ENCODE data around the gene TRPC3.

Gene TRPC3

DNA sequence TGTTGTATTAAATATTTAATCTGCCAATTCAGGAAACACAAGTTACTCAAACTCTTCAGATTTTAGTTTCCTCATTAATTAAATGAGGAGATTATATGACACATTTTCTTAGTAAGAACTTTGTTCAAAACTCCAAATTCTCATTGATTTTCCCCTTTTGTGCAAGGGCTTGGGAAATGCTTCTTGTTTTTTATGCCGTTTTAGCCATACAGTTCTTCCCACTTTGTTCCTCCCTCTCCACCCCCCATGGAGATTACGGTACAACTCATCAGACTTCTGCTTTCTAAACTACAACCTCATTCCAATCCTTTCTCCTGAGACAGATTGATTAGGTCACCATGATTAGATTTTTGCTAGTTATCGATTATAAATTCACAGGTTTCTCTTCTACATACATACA lies 70.7 kb downstream of the TRPC3 start:
- H3K36me3 ChIP-seq (ENCODE audit: control insufficient read depth, insufficient read depth, low read length): no peaks in the 10 kb centered on the region
- peaks cover 3% of the 10 kb centered on the region for H3K27me3 ChIP-seq (replicated peaks; ENCODE audit: control insufficient read depth, insufficient read depth, low read length, poor library complexity, severe bottlenecking)
- no peaks in the 10 kb centered on the region for H3K4me1 ChIP-seq (ENCODE audit: control insufficient read depth, insufficient read depth, low read length, poor library complexity, severe bottlenecking)
- DNase-seq: no peak
- H3K4me3 ChIP-seq (ENCODE audit: insufficient read depth, low read depth, low read length, poor library complexity, severe bottlenecking): no peak overlapping the region
- no peaks in the 10 kb centered on the region for H3K9me3 ChIP-seq (ENCODE audit: control insufficient read depth, low read length)
- H3K27ac ChIP-seq (ENCODE audit: insufficient read depth, low read length, poor library complexity, severe bottlenecking): no peak overlapping the region

GRCh38 chr4:121879135-121879534 lies 72.7 kb downstream of the TRPC3 start:
- peaks cover 3% of the 10 kb centered on the region for H3K27me3 ChIP-seq (replicated peaks; ENCODE audit: control insufficient read depth, insufficient read depth, low read length, poor library complexity, severe bottlenecking)
- no peak overlapping the region for H3K4me3 ChIP-seq (ENCODE audit: insufficient read depth, low read depth, low read length, poor library complexity, severe bottlenecking)
- H3K27ac ChIP-seq (ENCODE audit: insufficient read depth, low read length, poor library complexity, severe bottlenecking): no peak overlapping the region
- DNase-seq: no peak
- no peaks in the 10 kb centered on the region for H3K36me3 ChIP-seq (ENCODE audit: control insufficient read depth, insufficient read depth, low read length)
- no peaks in the 10 kb centered on the region for H3K4me1 ChIP-seq (ENCODE audit: control insufficient read depth, insufficient read depth, low read length, poor library complexity, severe bottlenecking)
- no peaks in the 10 kb centered on the region for H3K9me3 ChIP-seq (ENCODE audit: control insufficient read depth, low read length)

GRCh38 chr4:121877041-121877773 lies 74.7 kb downstream of the TRPC3 start:
- peaks cover 3% of the 10 kb centered on the region for H3K27me3 ChIP-seq (replicated peaks; ENCODE audit: control insufficient read depth, insufficient read depth, low read length, poor library complexity, severe bottlenecking)
- no peaks in the 10 kb centered on the region for H3K9me3 ChIP-seq (ENCODE audit: control insufficient read depth, low read length)
- no peak overlapping the region for H3K4me3 ChIP-seq (ENCODE audit: insufficient read depth, low read depth, low read length, poor library complexity, severe bottlenecking)
- no peak for DNase-seq
- H3K27ac ChIP-seq (ENCODE audit: insufficient read depth, low read length, poor library complexity, severe bottlenecking): no peak overlapping the region
- H3K4me1 ChIP-seq (ENCODE audit: control insufficient read depth, insufficient read depth, low read length, poor library complexity, severe bottlenecking): no peaks in the 10 kb centered on the region
- H3K36me3 ChIP-seq (ENCODE audit: control insufficient read depth, insufficient read depth, low read length): no peaks in the 10 kb centered on the region

DNA sequence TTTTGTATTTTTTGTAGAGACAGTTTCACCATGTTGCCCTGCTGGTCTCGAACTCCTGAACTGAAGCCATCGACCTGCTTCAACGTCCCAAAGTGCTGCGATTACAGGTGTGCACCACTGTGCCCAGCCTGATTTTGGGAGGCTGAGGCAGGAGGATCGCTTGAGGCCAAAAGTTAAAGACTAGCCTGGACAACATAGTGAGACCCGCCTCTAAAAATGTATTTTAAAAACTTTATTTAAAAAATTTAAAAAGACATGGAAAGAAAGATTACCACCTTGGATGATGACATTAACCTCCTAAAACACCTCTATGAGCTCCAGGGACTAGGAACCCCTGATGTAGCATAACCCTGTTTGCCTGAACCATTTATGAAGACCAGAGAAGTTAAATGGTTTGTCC lies 75.8 kb downstream of the TRPC3 start:
- Histone ChIP-seq H3K4me1 (ENCODE audit: control insufficient read depth, insufficient read depth, low read length, poor library complexity, severe bottlenecking) (no peaks in the 10 kb centered on the region), H3K27me3 (replicated peaks; ENCODE audit: control insufficient read depth, insufficient read depth, low read length, poor library complexity, severe bottlenecking) (peaks cover 3% of the 10 kb centered on the region), H3K9me3 (ENCODE audit: control insufficient read depth, low read length) (no peaks in the 10 kb centered on the region), H3K4me3 (ENCODE audit: insufficient read depth, low read depth, low read length, poor library complexity, severe bottlenecking) (no peak overlapping the region), H3K27ac (ENCODE audit: insufficient read depth, low read length, poor library complexity, severe bottlenecking) (no peak overlapping the region), H3K36me3 (ENCODE audit: control insufficient read depth, insufficient read depth, low read length) (no peaks in the 10 kb centered on the region)
- DNase-seq: no peak

GRCh38 chr4:121875652-121876051 lies 76.2 kb downstream of the TRPC3 start:
- DNase-seq: no peak
- H3K36me3 ChIP-seq (ENCODE audit: control insufficient read depth, insufficient read depth, low read length): no peaks in the 10 kb centered on the region
- H3K4me1 ChIP-seq (ENCODE audit: control insufficient read depth, insufficient read depth, low read length, poor library complexity, severe bottlenecking): peaks cover under 1% of the 10 kb centered on the region
- no peak overlapping the region for H3K27ac ChIP-seq (ENCODE audit: insufficient read depth, low read length, poor library complexity, severe bottlenecking)
- no peaks in the 10 kb centered on the region for H3K9me3 ChIP-seq (ENCODE audit: control insufficient read depth, low read length)
- H3K27me3 ChIP-seq (replicated peaks; ENCODE audit: control insufficient read depth, insufficient read depth, low read length, poor library complexity, severe bottlenecking): peaks cover 3% of the 10 kb centered on the region
- H3K4me3 ChIP-seq (ENCODE audit: insufficient read depth, low read depth, low read length, poor library complexity, severe bottlenecking): no peak overlapping the region

DNA sequence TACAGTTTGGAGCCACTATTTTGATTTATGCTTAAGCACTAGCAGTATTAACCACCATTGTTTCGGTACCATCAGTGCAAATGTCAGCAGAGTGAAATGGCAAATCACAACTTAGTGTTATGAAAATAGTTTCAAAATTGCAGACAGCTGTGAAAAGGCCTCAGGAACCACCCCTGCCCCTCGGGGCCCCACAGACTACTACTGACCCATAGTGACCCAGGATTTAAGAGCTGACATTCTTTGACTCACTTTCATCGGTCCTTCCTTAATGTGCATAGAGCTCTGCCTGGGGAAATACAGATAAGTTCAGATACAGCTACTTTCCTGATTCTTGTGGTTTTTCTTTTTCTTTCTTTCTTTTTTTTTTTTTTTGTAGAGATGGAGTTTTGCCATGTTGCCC lies 78.3 kb downstream of the TRPC3 start:
- no peak overlapping the region for H3K27ac ChIP-seq (ENCODE audit: insufficient read depth, low read length, poor library complexity, severe bottlenecking)
- no peak overlapping the region for H3K4me3 ChIP-seq (ENCODE audit: insufficient read depth, low read depth, low read length, poor library complexity, severe bottlenecking)
- peaks cover 10% of the 10 kb centered on the region for H3K4me1 ChIP-seq (ENCODE audit: control insufficient read depth, insufficient read depth, low read length, poor library complexity, severe bottlenecking)
- DNase-seq: no peak
- H3K27me3 ChIP-seq (replicated peaks; ENCODE audit: control insufficient read depth, insufficient read depth, low read length, poor library complexity, severe bottlenecking): no peaks in the 10 kb centered on the region
- no peaks in the 10 kb centered on the region for H3K36me3 ChIP-seq (ENCODE audit: control insufficient read depth, insufficient read depth, low read length)
- H3K9me3 ChIP-seq (ENCODE audit: control insufficient read depth, low read length): no peaks in the 10 kb centered on the region

- no peaks in the 10 kb centered on the region for H3K9me3 ChIP-seq (ENCODE audit: control insufficient read depth, low read length)
Observed at GRCh38 chr4:121869841-121870822, 81.7 kb downstream of the TRPC3 start, which contains the start of gene BBS7. BBS7 (minus strand) TSS chr4:121870474; CDS start chr4:121870313, 161 bp downstream.

DNA sequence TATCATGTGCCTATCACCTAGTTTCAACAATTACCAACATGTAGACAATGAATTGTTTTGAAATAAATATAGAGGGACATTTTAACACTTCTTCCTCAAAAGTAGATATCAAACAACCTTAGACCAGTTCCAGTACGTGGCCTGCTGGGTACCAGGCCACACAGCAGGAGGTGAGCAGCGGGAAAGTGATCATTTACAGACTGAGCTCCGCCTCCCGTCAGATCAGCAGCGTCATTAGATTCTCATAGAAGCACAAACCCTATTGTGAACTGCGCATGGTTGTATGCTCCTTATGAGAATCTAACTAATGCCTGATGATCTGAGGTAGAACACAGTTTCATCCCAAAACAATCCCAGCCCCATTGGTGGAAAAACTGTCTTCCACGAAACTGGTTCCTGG lies 88.1 kb downstream of the TRPC3 start:
- Histone ChIP-seq H3K4me1 (ENCODE audit: control insufficient read depth, insufficient read depth, low read length, poor library complexity, severe bottlenecking) (no peaks in the 10 kb centered on the region), H3K27me3 (replicated peaks; ENCODE audit: control insufficient read depth, insufficient read depth, low read length, poor library complexity, severe bottlenecking) (no peaks in the 10 kb centered on the region), H3K27ac (ENCODE audit: insufficient read depth, low read length, poor library complexity, severe bottlenecking) (no peak overlapping the region), H3K4me3 (ENCODE audit: insufficient read depth, low read depth, low read length, poor library complexity, severe bottlenecking) (no peak overlapping the region), H3K9me3 (ENCODE audit: control insufficient read depth, low read length) (no peaks in the 10 kb centered on the region), H3K36me3 (ENCODE audit: control insufficient read depth, insufficient read depth, low read length) (peaks cover 5% of the 10 kb centered on the region)
- no peak for DNase-seq

More at GRCh38 chr4:121869841-121870822, 81.7 kb downstream of the TRPC3 start, which contains the start of gene BBS7:
- Histone ChIP-seq H3K27ac (ENCODE audit: insufficient read depth, low read length, poor library complexity, severe bottlenecking) (peak within 1 kb of the TSS; percentile 69), H3K36me3 (ENCODE audit: control insufficient read depth, insufficient read depth, low read length) (no peaks in the 10 kb centered on the region), H3K27me3 (replicated peaks; ENCODE audit: control insufficient read depth, insufficient read depth, low read length, poor library complexity, severe bottlenecking) (no peaks in the 10 kb centered on the region), H3K4me1 (ENCODE audit: control insufficient read depth, insufficient read depth, low read length, poor library complexity, severe bottlenecking) (peaks cover 10% of the 10 kb centered on the region), H3K4me3 (ENCODE audit: insufficient read depth, low read depth, low read length, poor library complexity, severe bottlenecking) (peak within 1 kb of the TSS; percentile 96)
- DNase-seq: peak; percentile 85 to 92 (median 87)

GRCh38 chr4:121861426-121861825 lies 90.4 kb downstream of the TRPC3 start:
- H3K9me3 ChIP-seq (ENCODE audit: control insufficient read depth, low read length): no peaks in the 10 kb centered on the region
- peaks cover 5% of the 10 kb centered on the region for H3K36me3 ChIP-seq (ENCODE audit: control insufficient read depth, insufficient read depth, low read length)
- H3K27me3 ChIP-seq (replicated peaks; ENCODE audit: control insufficient read depth, insufficient read depth, low read length, poor library complexity, severe bottlenecking): no peaks in the 10 kb centered on the region
- DNase-seq: no peak
- H3K27ac ChIP-seq (ENCODE audit: insufficient read depth, low read length, poor library complexity, severe bottlenecking): no peak overlapping the region
- H3K4me3 ChIP-seq (ENCODE audit: insufficient read depth, low read depth, low read length, poor library complexity, severe bottlenecking): no peak overlapping the region
- H3K4me1 ChIP-seq (ENCODE audit: control insufficient read depth, insufficient read depth, low read length, poor library complexity, severe bottlenecking): no peaks in the 10 kb centered on the region

DNA sequence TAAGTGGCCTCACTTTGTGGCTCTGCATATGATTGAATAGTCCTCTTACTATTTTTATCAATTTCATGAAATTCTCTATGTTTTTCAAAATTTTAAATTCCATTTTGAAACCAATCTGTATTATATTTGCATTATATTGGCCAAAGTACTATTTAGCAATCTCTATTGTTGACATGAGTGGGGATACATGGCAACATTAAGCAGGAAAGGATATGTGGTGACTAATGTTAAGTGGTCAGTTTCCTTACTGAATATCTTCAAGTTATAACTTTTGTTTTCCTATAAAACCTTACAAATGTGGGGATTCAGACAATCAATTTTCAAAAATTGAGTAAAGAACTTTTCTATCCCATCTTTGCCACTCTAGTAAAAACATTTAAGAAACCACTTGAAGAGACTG lies 91.7 kb downstream of the TRPC3 start:
- H3K27me3 ChIP-seq (replicated peaks; ENCODE audit: control insufficient read depth, insufficient read depth, low read length, poor library complexity, severe bottlenecking): no peaks in the 10 kb centered on the region
- H3K27ac ChIP-seq (ENCODE audit: insufficient read depth, low read length, poor library complexity, severe bottlenecking): no peak overlapping the region
- no peak for DNase-seq
- no peak overlapping the region for H3K4me3 ChIP-seq (ENCODE audit: insufficient read depth, low read depth, low read length, poor library complexity, severe bottlenecking)
- peaks cover 5% of the 10 kb centered on the region for H3K36me3 ChIP-seq (ENCODE audit: control insufficient read depth, insufficient read depth, low read length)
- no peaks in the 10 kb centered on the region for H3K4me1 ChIP-seq (ENCODE audit: control insufficient read depth, insufficient read depth, low read length, poor library complexity, severe bottlenecking)
- no peaks in the 10 kb centered on the region for H3K9me3 ChIP-seq (ENCODE audit: control insufficient read depth, low read length)
